PC-3 (cell line): Measurements from ENCODE around the gene TAPT1. TPM values are rescaled to one million over a fixed set of nuclear protein-coding genes. Genes with fewer than 3 reads are reported as not detected.

ENCODE experiments used
- ATAC-seq: fragments of 200-7000 bp; cut with Tn5 transposase; 2 replicates; pipeline ENCODE4 v1.9.1; 2020; ENCODE audit warnings: mild to moderate bottlenecking, moderate library complexity
- BruUV-seq: library from RNA; stranded (reverse); fragments of 400-500 nt; replicated peaks from 2 replicates; lab custom pipeline; 2021; lab: Mats Ljungman, UMichigan
- CTCF ChIA-PET: fragments of 300-600 bp; sonication (Branson Sonifier 250); formaldehyde crosslinking; loops from one replicate; lab custom pipeline; 2022; ENCODE audit warnings: antibody characterized with exemption; lab: Charles Lee
- POLR2A ChIA-PET: fragments of 300-600 bp; sonication (Branson Sonifier 250); formaldehyde crosslinking; loops from one replicate; lab custom pipeline; 2022; ENCODE audit warnings: antibody characterized with exemption; ENCODE audit not compliant: unreplicated experiment; lab: Charles Lee
- DNase-seq: peaks from one replicate; pipeline ENCODE4 v3.0.0-alpha.2; 2015
- H2AFZ ChIP-seq: fragments of 300-600 bp; sonication (generic); 2 replicates; pipeline ENCODE4 v1.6.0; 2016; ENCODE audit warnings: antibody characterized with exemption, low read length
- H3F3A ChIP-seq: fragments of 300-600 bp; sonication (generic); one replicate; pipeline ENCODE4 v1.6.0; 2017; ENCODE audit warnings: antibody characterized with exemption, low read length, control low read depth, mild to moderate bottlenecking; ENCODE audit not compliant: unreplicated experiment
- H3K27ac ChIP-seq: fragments of 300-600 bp; sonication (generic); 2 replicates; pipeline ENCODE4 v1.5.1; 2016; ENCODE audit warnings: mild to moderate bottlenecking, low read length
- H3K27me3 ChIP-seq: fragments of 300-600 bp; sonication (generic); 2 replicates; pipeline ENCODE4 v1.6.1; 2016; ENCODE audit warnings: low read length, mixed read lengths
- H3K36me3 ChIP-seq: fragments of 300-600 bp; sonication (generic); 2 replicates; pipeline ENCODE4 v1.6.1; 2016; ENCODE audit warnings: low read depth, mixed run types, low read length, mixed read lengths
- H3K4me1 ChIP-seq: fragments of 300-600 bp; sonication (generic); 2 replicates; pipeline ENCODE4 v1.5.1; 2016; ENCODE audit warnings: low read length; ENCODE audit not compliant: insufficient read depth
- H3K4me2 ChIP-seq: fragments of 300-600 bp; sonication (generic); 2 replicates; pipeline ENCODE4 v1.6.0; 2016; ENCODE audit warnings: low read length
- H3K4me3 ChIP-seq: fragments of 300-600 bp; sonication (generic); 2 replicates; pipeline ENCODE4 v1.5.1; 2016; ENCODE audit warnings: mild to moderate bottlenecking, low read length, mixed read lengths
- H3K79me2 ChIP-seq: fragments of 300-600 bp; sonication (generic); 2 replicates; pipeline ENCODE4 v1.6.1; 2017; ENCODE audit warnings: low read length, mixed read lengths
- H3K9ac ChIP-seq: fragments of 300-600 bp; sonication (generic); 2 replicates; pipeline ENCODE4 v1.6.0; 2016; ENCODE audit warnings: mild to moderate bottlenecking, low read length
- H3K9me2 ChIP-seq: fragments of 300-600 bp; sonication (generic); replicated peaks from 2 replicates; pipeline ENCODE4 v1.6.1; 2016; ENCODE audit warnings: mixed run types, low read length, mixed read lengths
- H3K9me3 ChIP-seq: fragments of 300-600 bp; sonication (generic); 2 replicates; pipeline ENCODE4 v1.6.1; 2016; ENCODE audit warnings: low read length, mixed read lengths
- H4K20me1 ChIP-seq: fragments of 300-600 bp; sonication (generic); 2 replicates; pipeline ENCODE4 v1.6.1; 2016; ENCODE audit warnings: low read length, mixed read lengths
- EZH2 ChIP-seq: fragments of 300-600 bp; sonication (generic); IDR thresholded peaks from one replicate; pipeline ENCODE4 v1.6.1; 2017; ENCODE audit warnings: antibody characterized with exemption, mild to moderate bottlenecking, low read length; ENCODE audit not compliant: unreplicated experiment
- EZH2phosphoT487 ChIP-seq: fragments of 300-600 bp; sonication (generic); IDR thresholded peaks from 2 replicates; pipeline ENCODE4 v1.6.1; 2018; ENCODE audit warnings: mild to moderate bottlenecking, antibody characterized with exemption, low read length, borderline replicate concordance
- intact Hi-C: fragments of 100-400 bp; cut with micrococcal nuclease; formaldehyde crosslinking; loops from 2 replicates; pipeline ENCODE4 v1.9.0; 2023
- total RNA-seq: library from RNA; depleted of rRNA; stranded (reverse); fragments of >200 nt; gene quantifications from 2 replicates; pipeline ENCODE4 v1.2.3, GENCODE V29; 2014
- TF ChIP-seq, protein P1 (sequence below): fragments of 300-600 bp; sonication (generic); conservative IDR thresholded peaks from 2 replicates; pipeline ENCODE4 v1.5.1; 2017; ENCODE audit warnings: antibody characterized with exemption, low read depth, mild to moderate bottlenecking, low read length

TAPT1 gene
- total RNA-seq, 1 experiment from 2014 or later: 8.7 TPM

DNA sequence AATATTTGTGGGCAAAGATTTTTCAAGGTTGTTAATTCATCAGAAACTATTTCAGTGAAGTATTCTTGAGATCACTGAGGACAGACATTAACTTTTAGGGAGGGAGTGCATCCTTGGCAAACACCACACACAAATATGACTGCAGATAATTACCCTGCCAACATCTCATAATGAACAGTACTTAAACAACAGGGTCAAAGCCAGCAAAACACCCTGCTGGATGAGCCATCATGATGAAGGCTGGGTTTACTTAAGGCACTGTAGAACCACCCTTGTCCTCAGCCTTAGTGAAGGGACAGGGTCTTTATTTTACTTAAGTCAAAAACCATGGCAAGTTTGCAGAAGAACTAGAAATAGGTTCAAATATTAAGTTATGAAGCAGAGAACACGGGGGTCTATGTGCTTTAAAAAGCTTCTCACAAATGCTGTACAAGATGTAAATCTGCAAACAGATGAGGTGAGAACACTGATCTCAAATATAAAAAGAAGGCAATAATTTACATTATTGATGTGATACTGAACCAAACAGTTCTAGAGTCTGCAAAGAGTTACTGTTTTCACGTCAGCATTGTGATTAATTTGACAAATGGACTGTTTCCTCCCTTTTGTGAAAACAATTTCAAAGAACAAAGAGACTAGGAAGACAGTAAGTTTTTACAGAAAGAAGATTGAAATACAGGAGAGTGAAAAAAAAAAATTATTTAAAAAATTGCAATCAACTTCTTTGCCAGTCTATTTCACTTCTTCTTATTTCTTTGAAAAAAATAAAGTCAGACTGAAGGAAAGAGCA, 28.2 kb downstream of the TAPT1 start:
- no peak overlapping the region for H3K27ac ChIP-seq
- DNase-seq: no peak
- no peak overlapping the region for H3K9ac ChIP-seq
- no peaks in the 10 kb centered on the region for H3K9me2 ChIP-seq
- H3K4me3 ChIP-seq: no peak overlapping the region
- H2AFZ ChIP-seq: no peak overlapping the region
- no peaks in the 10 kb centered on the region for H3F3A ChIP-seq
- no peaks in the 10 kb centered on the region for H4K20me1 ChIP-seq
- ChIA-PET POLR2A (no interaction called here), CTCF (no interaction called here)
- no peak for ATAC-seq
- TF ChIP-seq EZH2phosphoT487: no peak
- TF ChIP-seq, protein P1, sequence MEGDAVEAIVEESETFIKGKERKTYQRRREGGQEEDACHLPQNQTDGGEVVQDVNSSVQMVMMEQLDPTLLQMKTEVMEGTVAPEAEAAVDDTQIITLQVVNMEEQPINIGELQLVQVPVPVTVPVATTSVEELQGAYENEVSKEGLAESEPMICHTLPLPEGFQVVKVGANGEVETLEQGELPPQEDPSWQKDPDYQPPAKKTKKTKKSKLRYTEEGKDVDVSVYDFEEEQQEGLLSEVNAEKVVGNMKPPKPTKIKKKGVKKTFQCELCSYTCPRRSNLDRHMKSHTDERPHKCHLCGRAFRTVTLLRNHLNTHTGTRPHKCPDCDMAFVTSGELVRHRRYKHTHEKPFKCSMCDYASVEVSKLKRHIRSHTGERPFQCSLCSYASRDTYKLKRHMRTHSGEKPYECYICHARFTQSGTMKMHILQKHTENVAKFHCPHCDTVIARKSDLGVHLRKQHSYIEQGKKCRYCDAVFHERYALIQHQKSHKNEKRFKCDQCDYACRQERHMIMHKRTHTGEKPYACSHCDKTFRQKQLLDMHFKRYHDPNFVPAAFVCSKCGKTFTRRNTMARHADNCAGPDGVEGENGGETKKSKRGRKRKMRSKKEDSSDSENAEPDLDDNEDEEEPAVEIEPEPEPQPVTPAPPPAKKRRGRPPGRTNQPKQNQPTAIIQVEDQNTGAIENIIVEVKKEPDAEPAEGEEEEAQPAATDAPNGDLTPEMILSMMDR: no peak
- no peak for TF ChIP-seq EZH2
- H3K4me2 ChIP-seq: no peak overlapping the region
- no peaks in the 10 kb centered on the region for H3K36me3 ChIP-seq
- intact Hi-C loops: loop anchor here (2.0 to 10.0 kb wide), 3 partner anchors 36 to 393 kb away; no protein-coding TSS in a partner anchor
- peaks cover 8% of the 10 kb centered on the region for H3K4me1 ChIP-seq
- no peaks in the 10 kb centered on the region for H3K27me3 ChIP-seq
- BruUV-seq: no TSS peak
- no peaks in the 10 kb centered on the region for H3K9me3 ChIP-seq
- no peaks in the 10 kb centered on the region for H3K79me2 ChIP-seq

DNA sequence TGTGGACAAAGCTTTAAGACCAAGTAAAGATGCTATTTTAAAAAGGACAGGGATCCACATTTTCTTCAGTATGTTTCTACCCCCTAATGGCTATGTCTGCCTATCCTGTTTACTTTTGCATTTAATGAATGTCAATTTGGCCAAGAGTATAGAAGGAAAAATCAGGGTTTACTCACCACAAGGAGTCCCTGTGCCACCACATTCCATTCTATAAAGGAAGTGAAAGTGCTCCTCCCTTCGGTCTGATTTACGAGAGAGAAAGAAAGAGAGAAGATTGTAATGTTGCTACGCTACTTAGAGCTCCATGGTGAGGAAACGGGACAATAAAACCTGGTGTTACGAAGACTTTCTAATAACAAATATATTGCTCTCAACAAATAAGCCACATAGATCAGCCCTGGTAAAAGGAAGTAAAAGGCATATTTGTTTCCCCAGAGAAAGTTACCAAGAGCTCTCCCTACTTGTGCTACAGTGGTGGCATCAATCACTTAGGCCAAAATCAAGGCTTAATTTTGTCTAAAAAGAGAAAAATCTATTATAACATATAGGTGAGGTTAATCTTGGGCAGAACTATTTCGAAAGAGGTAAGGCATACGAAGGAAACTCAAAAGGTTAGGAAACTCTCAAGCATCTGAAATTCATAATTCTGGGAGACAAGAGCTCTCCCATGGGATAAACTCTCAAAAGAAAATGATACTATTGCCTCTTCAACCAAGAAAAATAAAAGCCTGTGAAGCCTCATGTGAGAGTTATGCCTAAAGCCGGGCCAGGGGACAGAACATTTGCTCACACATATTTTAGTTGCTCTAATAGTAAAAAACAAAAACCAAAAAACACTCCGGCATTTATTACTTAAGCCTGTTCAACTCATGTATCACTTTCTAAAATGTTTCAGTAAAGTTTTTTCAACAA, 29.5 kb downstream of the TAPT1 start:
- H3F3A ChIP-seq: no peaks in the 10 kb centered on the region
- no peaks in the 10 kb centered on the region for H3K9me3 ChIP-seq
- ATAC-seq (peak; percentile 97), DNase-seq (peak; percentile 86)
- no peaks in the 10 kb centered on the region for H3K27me3 ChIP-seq
- H4K20me1 ChIP-seq: no peaks in the 10 kb centered on the region
- H3K4me3 ChIP-seq: peak overlapping the region; percentile 62
- H3K36me3 ChIP-seq: no peaks in the 10 kb centered on the region
- peak overlapping the region; percentile 67 for H2AFZ ChIP-seq
- peak overlapping the region; percentile 39; the same call in 1 of the 2 replicates for H3K27ac ChIP-seq
- H3K4me1 ChIP-seq: peaks cover 8% of the 10 kb centered on the region
- no TSS peak for BruUV-seq
- H3K79me2 ChIP-seq: no peaks in the 10 kb centered on the region
- intact Hi-C loops: loop anchor here (5.0 to 10.0 kb wide), 2 partner anchors 34 to 392 kb away; no protein-coding TSS in a partner anchor
- TF ChIP-seq, protein P1: peak; percentile 68
- TF ChIP-seq EZH2phosphoT487 (no peak), EZH2 (no peak)
- peak overlapping the region; percentile 88 for H3K4me2 ChIP-seq
- CTCF ChIA-PET: interaction anchor here (0.6 to 1.2 kb wide), 5 partner anchors 28 to 168 kb away, joined by 3 to 10 read pairs (median 4); no protein-coding TSS in a partner anchor
- no peak overlapping the region; the same call in 1 of the 2 replicates for H3K9ac ChIP-seq
- H3K9me2 ChIP-seq: no peaks in the 10 kb centered on the region
- POLR2A ChIA-PET: interaction anchor here (1.0 kb wide), 1 partner anchor 67 kb away, joined by 3 read pairs; no protein-coding TSS in a partner anchor
